ENCODE measurements around the gene PLEKHJ1.

PLEKHJ1 gene

GRCh38 chr19:2255112-2255845 lies 19.1 kb upstream of the PLEKHJ1 start:
- no peak for DNase-seq (ENCODE audit: extremely low read depth, low read depth)

GRCh38 chr19:2254064-2254872 lies 18.1 kb upstream of the PLEKHJ1 start:
- DNase-seq (ENCODE audit: extremely low read depth, low read depth) = no peak
- TF ChIP-seq CTCF (IDR thresholded peaks at IDR 0.05; ENCODE audit: low read depth, low read length) = peak; percentile 18

More at GRCh38 chr19:2255112-2255845, 19.1 kb upstream of the PLEKHJ1 start:
- no peak for TF ChIP-seq CTCF (IDR thresholded peaks at IDR 0.05; ENCODE audit: low read depth, low read length)

- peak; percentile 16 for TF ChIP-seq CTCF (IDR thresholded peaks at IDR 0.05; ENCODE audit: low read depth, low read length)
- DNase-seq (ENCODE audit: extremely low read depth, low read depth) = no peak
Measured at GRCh38 chr19:2253106-2254063, 17.3 kb upstream of the PLEKHJ1 start.

GRCh38 chr19:2252797-2253105 lies 16.6 kb upstream of the PLEKHJ1 start:
- no peak for TF ChIP-seq CTCF (IDR thresholded peaks at IDR 0.05; ENCODE audit: low read depth, low read length)
- DNase-seq (ENCODE audit: extremely low read depth, low read depth) = no peak

GRCh38 chr19:2252055-2252796 lies 16.1 kb upstream of the PLEKHJ1 start:
- DNase-seq (ENCODE audit: extremely low read depth, low read depth) = no peak
- TF ChIP-seq CTCF (IDR thresholded peaks at IDR 0.05; ENCODE audit: low read depth, low read length) = no peak

GRCh38 chr19:2251106-2252054 lies 15.3 kb upstream of the PLEKHJ1 start:
- no peak for TF ChIP-seq CTCF (IDR thresholded peaks at IDR 0.05; ENCODE audit: low read depth, low read length)
- DNase-seq (ENCODE audit: extremely low read depth, low read depth) = no peak
